Testis (tissue), 2 donors: ENCODE data around the gene CACNB1.

ENCODE experiments used
- CTCF ChIP-seq, 3 experiments: fragments of 450-650 bp in 2 of 3; fragments of 200-600 bp in 1 of 3; sonication (generic) in 1 of 3; IDR thresholded peaks; one replicate each; pipeline ENCODE4 v1.5.1; 2016 to 2019; ENCODE audit warnings: antibody characterized with exemption in 3 of 3, mild to moderate bottlenecking in 2 of 3, moderate library complexity in 1 of 3
- POLR2A ChIP-seq: fragments of 450-650 bp; IDR thresholded peaks from one replicate; pipeline ENCODE4 v1.6.1; 2017; ENCODE audit warnings: antibody characterized with exemption, mild to moderate bottlenecking, moderate library complexity

GRCh38 chr17:39158623-39159022 lies 38.8 kb downstream of the CACNB1 start:
- no peak for TF ChIP-seq POLR2A
- no peak for TF ChIP-seq CTCF (IDR thresholded peaks at IDR 0.05)
